HG02678 (cell line): ENCODE data around the gene NRSN2.

Experiments
- ATAC-seq: cut with Tn5 transposase; IDR thresholded peaks from one replicate; pipeline ENCODE4 v1.9.1; 2021; ENCODE audit warnings: mild to moderate bottlenecking, moderate library complexity; ENCODE audit not compliant: unreplicated experiment

NRSN2 gene

DNA sequence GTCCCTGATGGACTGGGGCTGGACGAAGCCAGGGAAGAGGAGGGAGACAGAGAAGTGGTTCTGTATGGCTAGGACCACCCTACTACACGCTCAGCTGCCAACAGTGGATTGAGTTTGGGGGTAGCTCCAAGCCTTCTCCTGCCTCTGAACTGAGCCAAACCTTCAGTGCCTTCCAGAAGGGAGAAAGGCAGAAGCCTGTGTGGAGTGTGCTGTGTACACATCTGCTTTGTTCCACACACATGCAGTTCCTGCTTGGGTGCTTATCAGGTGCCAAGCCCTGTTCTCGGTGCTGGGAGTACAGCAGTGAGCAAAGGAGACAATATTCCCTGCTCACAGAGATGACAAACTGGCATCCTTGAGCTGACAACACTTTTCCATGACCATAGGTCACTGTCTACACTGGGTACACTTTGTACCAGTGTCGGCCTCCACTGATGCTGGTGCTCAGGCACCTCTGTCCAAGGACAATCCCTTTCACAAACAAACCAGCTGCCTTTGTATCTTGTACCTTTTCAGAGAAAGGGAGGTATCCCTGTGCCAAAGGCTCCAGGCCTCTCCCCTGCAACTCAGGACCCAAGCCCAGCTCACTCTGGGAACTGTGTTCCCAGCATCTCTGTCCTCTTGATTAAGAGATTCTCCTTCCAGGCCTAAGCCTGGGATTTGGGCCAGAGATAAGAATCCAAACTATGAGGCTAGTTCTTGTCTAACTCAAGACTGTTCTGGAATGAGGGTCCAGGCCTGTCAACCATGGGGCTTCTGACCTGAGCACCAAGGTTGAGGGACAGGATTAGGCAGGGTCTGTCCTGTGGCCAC, 49.9 kb downstream of the NRSN2 start:
- no peak for ATAC-seq

DNA sequence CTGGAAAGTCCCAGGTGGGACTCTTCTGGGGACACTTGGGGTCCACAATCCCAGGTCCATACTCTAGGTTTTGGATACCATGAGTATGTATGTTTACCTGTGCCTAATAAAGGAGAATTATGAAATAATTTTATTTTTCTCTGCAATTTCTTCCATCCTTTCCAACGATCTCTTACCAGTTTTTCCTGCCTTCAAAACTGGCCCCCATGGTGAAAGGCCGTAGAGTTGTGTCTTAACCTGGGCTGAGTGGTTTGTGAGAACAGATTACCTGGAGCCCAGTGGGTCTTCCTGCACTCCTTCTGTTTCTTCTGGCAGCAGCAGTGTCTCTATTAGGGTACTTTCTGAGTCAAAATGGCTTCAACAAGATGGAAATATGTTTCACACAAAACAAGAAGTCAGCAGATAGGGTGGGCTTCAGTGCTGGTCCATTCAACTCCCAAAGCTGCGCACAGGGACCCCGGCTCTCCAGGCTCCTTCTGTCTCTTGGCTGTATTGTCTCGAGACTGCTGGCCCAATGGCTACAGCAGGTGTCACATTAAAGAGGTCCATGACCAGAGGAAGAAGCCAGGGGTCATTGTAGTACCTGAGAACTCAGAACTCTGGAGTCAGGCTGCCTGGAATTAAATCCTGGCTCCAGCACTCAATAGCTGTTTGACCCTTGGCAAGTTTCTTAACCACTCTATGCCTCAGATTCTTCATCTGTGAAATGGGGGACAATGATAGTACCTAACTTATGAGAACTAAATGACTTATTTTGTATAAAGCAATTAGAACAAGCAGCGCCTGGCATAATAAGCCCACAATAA, 50.7 kb downstream of the NRSN2 start:
- ATAC-seq: no peak

DNA sequence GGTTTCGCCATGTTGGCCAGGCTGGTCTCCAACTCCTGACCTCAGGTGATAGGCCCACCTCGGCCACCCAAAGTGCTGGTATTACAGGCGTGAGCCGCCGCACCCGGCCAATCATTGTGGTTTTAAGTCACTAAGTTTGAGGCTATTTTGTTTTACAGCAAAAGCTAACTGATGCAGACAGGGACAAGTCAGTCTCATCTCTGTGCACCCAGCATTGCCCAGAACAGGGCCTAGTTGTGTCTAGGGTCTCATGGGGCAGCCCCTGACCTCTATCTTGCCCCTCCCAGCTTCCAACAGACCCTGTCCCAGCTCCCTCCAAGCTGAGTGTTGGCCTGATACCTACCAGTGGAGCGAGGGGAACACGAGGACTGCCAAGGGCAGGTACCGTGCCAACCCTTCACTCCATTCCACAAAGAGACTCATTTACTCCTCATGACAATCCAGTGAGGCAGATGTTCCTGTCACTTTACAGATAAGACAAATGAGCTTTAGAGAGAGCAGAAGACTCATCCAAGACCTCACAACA, 52.3 kb downstream of the NRSN2 start:
- ATAC-seq: no peak

DNA sequence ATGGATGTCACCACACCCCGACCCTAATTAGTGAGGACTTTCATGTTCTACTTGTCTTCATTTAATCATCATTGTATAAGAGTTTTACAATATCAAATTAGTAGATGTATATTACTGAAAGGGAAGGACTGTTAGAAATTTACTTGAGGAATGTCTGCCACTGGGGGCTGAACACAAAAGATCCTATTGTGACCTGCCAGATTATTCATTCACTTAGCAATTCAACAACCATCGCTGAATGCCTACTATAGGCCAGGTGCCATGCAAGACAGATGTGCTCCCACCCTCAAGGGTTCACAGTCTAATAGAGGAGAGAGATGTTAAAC, 53.2 kb downstream of the NRSN2 start:
- no peak for ATAC-seq

DNA sequence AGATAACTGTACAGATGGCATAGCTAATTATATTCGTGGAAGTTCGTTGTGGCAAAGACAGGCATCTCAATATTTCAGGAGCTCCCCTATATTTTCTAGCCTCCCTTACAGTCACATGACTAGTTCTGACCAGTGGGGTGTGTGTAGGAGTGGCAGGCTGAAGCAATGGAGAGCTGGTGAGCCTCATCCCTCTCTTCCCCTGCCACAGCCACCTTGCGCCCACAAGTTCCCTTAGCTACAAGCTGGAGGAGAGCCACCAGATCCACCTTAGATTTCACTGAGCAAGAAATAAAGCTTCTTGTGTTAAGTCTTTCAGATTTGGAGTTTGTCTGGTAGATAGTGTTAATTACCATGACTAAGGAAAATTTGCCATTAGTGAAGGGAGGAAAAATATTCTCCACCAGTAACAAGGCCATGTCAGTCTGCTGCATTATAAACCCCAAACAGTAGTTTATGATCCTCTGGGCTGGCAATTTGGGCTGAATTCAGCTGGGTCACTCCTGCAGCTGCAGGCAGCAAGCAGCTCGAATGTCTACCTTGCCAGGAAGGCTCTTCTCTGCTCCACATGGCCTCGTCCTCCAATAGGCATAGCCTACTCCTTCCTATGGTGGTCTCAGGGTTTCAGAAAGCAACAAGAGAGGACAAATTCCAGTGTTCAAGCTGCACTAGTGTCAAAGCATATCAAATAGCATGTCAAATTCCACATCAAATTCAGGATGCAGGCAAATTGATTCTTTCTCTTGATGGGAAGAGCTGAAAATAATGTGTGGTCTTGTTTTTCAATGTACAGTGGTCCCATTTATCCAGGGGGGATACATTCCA, 53.8 kb downstream of the NRSN2 start:
- no peak for ATAC-seq

DNA sequence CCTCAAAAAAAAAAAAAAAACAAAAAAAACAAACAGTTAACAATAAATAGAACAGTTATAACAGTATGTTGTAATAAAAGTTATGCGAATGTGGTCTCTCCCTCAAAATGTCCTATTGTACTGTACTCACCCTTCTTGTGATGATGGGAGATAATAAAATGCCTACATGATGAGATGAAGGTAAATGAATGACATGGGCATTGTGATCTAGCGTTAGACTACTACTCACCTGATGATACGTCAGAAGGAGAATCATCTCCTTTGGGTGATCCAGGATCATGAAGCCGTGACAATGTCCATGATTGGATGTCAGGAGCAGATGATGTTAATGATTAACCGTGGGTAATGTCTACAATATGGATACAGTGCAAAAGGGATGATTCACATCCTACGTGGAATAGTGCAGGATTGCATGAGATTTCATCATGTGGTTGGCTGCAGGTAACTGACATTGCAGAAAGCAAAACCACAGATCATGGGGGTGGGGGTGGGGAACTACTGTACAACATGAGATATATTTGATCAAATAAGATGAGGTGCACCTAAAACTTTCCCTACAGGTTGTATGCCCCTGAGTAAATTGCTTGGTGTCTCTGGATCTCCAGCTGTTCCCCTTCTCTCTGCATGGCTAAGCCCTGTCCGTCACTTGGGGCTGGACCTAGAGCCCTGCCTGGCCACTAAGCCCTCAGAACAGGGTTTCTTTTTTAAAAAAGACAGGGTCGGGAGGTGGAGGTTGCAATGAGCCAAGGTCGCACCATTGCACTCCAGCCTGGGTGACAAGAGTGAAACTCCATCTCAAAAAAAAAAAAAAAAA, 55.0 kb downstream of the NRSN2 start:
- no peak for ATAC-seq

- no peak for ATAC-seq
Measured at GRCh38 chr20:402496-402885, 55.6 kb downstream of the NRSN2 start.

- no peak for ATAC-seq
Measured at GRCh38 chr20:402898-403581, 56.1 kb downstream of the NRSN2 start.

GRCh38 chr20:403582-403957, 56.7 kb downstream of the NRSN2 start:
- no peak for ATAC-seq

DNA sequence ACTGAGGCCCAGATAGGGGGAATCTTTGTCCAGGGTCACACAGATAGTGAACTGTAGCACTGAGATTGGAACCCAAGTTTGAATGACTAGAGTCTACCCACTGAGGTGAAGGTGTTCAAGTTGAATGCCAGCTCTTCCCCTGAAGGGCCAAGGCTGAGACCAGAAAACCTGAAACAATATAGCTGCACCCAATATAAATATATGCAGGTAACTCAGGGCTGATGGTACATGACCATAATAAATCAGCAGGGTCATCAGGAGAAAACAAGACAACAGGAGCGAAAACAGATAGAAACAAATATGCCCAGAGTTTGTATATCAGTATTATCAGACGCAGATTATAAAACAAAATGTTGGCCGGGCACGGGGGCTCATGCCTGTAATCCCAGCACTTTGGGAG, 57.2 kb downstream of the NRSN2 start:
- no peak for ATAC-seq
